ENCODE data around the gene ATRNL1.

Gene ATRNL1

GRCh38 chr10:115963848-115964247 lies 870.7 kb downstream of the ATRNL1 start:
- DNase-seq, result no peak

GRCh38 chr10:115964827-115965226 lies 871.7 kb downstream of the ATRNL1 start:
- DNase-seq, result no peak

GRCh38 chr10:115965376-115965775 lies 872.2 kb downstream of the ATRNL1 start:
- no peak for DNase-seq

GRCh38 chr10:115968236-115968635 lies 875.1 kb downstream of the ATRNL1 start:
- no peak for DNase-seq

GRCh38 chr10:115969591-115969990 lies 876.4 kb downstream of the ATRNL1 start:
- no peak for DNase-seq

- DNase-seq, result no peak
These were observed 878.8 kb downstream of the ATRNL1 start for GRCh38 chr10:115971921-115972320.

GRCh38 chr10:115972426-115972825 lies 879.3 kb downstream of the ATRNL1 start:
- DNase-seq, result no peak

GRCh38 chr10:115974351-115974750 lies 881.2 kb downstream of the ATRNL1 start:
- no peak for DNase-seq

GRCh38 chr10:115974816-115975430 lies 881.8 kb downstream of the ATRNL1 start:
- DNase-seq, result no peak

GRCh38 chr10:115975506-115975905 lies 882.3 kb downstream of the ATRNL1 start:
- DNase-seq, result no peak

- DNase-seq, result no peak
These were observed 883.2 kb downstream of the ATRNL1 start for GRCh38 chr10:115976342-115976741.

GRCh38 chr10:115977855-115978254 lies 884.7 kb downstream of the ATRNL1 start:
- DNase-seq, result no peak

- DNase-seq, result no peak
These were observed 886.4 kb downstream of the ATRNL1 start for GRCh38 chr10:115979576-115979975.

GRCh38 chr10:115980470-115980869 lies 887.3 kb downstream of the ATRNL1 start:
- no peak for DNase-seq

GRCh38 chr10:115981081-115981480 lies 887.9 kb downstream of the ATRNL1 start:
- DNase-seq, result no peak

GRCh38 chr10:115982076-115982475 lies 888.9 kb downstream of the ATRNL1 start:
- DNase-seq, result no peak

- DNase-seq, result no peak
These were observed 889.4 kb downstream of the ATRNL1 start for GRCh38 chr10:115982526-115982925.

GRCh38 chr10:115985786-115986185 lies 892.6 kb downstream of the ATRNL1 start:
- DNase-seq, result no peak

GRCh38 chr10:115988380-115988779 lies 895.2 kb downstream of the ATRNL1 start:
- DNase-seq, result no peak

- DNase-seq, result no peak
These were observed 896.5 kb downstream of the ATRNL1 start for GRCh38 chr10:115989621-115990020.

GRCh38 chr10:115992236-115992986 lies 899.2 kb downstream of the ATRNL1 start:
- no peak for DNase-seq

- DNase-seq, result no peak
These were observed 902.9 kb downstream of the ATRNL1 start for GRCh38 chr10:115996031-115996430.

- DNase-seq, result no peak
These were observed 905.1 kb downstream of the ATRNL1 start for GRCh38 chr10:115998301-115998700.

Measured in activated effector memory CD4-positive, alpha-beta T cell treated with anti-CD3 and anti-CD28 coated beads, Interleukin-2, amount 50 U/mL, for 16 hours (primary cell).